Tibial nerve (tissue), 4 donors: Measurements from ENCODE around the gene DISP3. TPM values are rescaled to one million over a fixed set of nuclear protein-coding genes. Genes with fewer than 3 reads are reported as not detected.

Experiments
- DNase-seq, 2 donors: peaks; one replicate each; pipeline ENCODE4 v3.0.0-alpha.2; 2019; ENCODE audit warnings: low spot score in 2 of 2
- H3K27ac ChIP-seq, 4 donors: fragments of 200-600 bp; sonication (generic) in 3 of 4; one replicate each; pipeline ENCODE4 v1.5.1; 2017 to 2019; ENCODE audit warnings: mild to moderate bottlenecking in 1 of 4
- H3K27me3 ChIP-seq, 2 donors: fragments of 200-600 bp; sonication (generic) in 1 of 2; one replicate each; pipeline versions ENCODE4 v1.5.1 to v1.6.0; 2017 to 2019
- H3K36me3 ChIP-seq, 3 donors: fragments of 200-600 bp; sonication (generic); one replicate each; pipeline ENCODE4 v1.5.1; 2018 to 2019
- H3K4me1 ChIP-seq, 4 donors: fragments of 200-600 bp; sonication (generic) in 3 of 4; one replicate each; pipeline ENCODE4 v1.5.1; 2017 to 2019
- H3K4me3 ChIP-seq, 4 donors: fragments of 200-600 bp; sonication (generic) in 3 of 4; one replicate each; pipeline ENCODE4 v1.5.1; 2017 to 2019; ENCODE audit warnings: mild to moderate bottlenecking in 1 of 4, moderate library complexity in 1 of 4
- H3K9me3 ChIP-seq, 4 donors: fragments of 200-600 bp; sonication (generic) in 3 of 4; one replicate each; pipeline ENCODE4 v1.5.1; 2017 to 2019
- CTCF ChIP-seq, 5 experiments: fragments of 200-600 bp in 3 of 5; fragments of 450-650 bp in 2 of 5; sonication (generic) in 3 of 5; IDR thresholded peaks; one replicate each; pipeline ENCODE4 v1.5.1; 2016 to 2019; ENCODE audit warnings: antibody characterized with exemption in 5 of 5, mild to moderate bottlenecking in 3 of 5, moderate library complexity in 2 of 5
- EP300 ChIP-seq, 2 donors: sonication (generic); formaldehyde crosslinking; IDR thresholded peaks; one replicate each; pipeline ENCODE4 v1.6.1; 2017; ENCODE audit warnings: antibody characterized with exemption in 2 of 2, mild to moderate bottlenecking in 1 of 2
- POLR2A ChIP-seq, 2 donors: fragments of 450-650 bp; IDR thresholded peaks; one replicate each; pipeline ENCODE4 v1.6.1; 2017; ENCODE audit warnings: antibody characterized with exemption in 2 of 2, mild to moderate bottlenecking in 2 of 2, moderate library complexity in 2 of 2
- WGBS, 2 donors: methylation state at CpG; one replicate each; pipeline ENCODE4 v1.1.5; 2018; 5-methylcytosine and 5-hydroxymethylcytosine counted together
- total RNA-seq, 4 donors: library from RNA; depleted of rRNA; stranded (reverse); fragments of >200 nt; gene quantifications; one replicate each; pipeline ENCODE4 v1.1.0, GENCODE V29; 2016

DISP3 gene
- total RNA-seq, 4 donors from 2014 or later, result 0.59 TPM; not detected in 3

- 68 to 74% methylated on average over 11 of the region's 11 CpGs for WGBS, 2 donors
- Histone ChIP-seq H3K27ac (no peak overlapping the region), H3K36me3 (no peaks in the 10 kb centered on the region), H3K27me3 (peaks cover 0 to 50% of the 10 kb centered on the region in 2 donors), H3K4me1 (no peaks in the 10 kb centered on the region), H3K4me3 (no peak overlapping the region), H3K9me3 (no peaks in the 10 kb centered on the region)
- no peak for DNase-seq
- no peak for TF ChIP-seq EP300 (IDR thresholded peaks at IDR 0.05)
- no peak for TF ChIP-seq CTCF (IDR thresholded peaks at IDR 0.05)
- no peak for TF ChIP-seq POLR2A (IDR thresholded peaks at IDR 0.05)
Measured at GRCh38 chr1:11449100-11449403, 29.9 kb upstream of the DISP3 start.

GRCh38 chr1:11450310-11450709 lies 28.6 kb upstream of the DISP3 start:
- DNase-seq, result no peak
- peaks cover 0 to 55% of the 10 kb centered on the region in 2 donors for H3K27me3 ChIP-seq
- H3K27ac ChIP-seq, result no peak overlapping the region
- no peaks in the 10 kb centered on the region for H3K4me1 ChIP-seq
- no peaks in the 10 kb centered on the region for H3K36me3 ChIP-seq
- no peak overlapping the region for H3K4me3 ChIP-seq
- no peaks in the 10 kb centered on the region for H3K9me3 ChIP-seq
- 89 to 92% methylated on average over 5 of the region's 5 CpGs for WGBS, 2 donors
- TF ChIP-seq CTCF (IDR thresholded peaks at IDR 0.05), result no peak

GRCh38 chr1:11453742-11454491 lies 25.0 kb upstream of the DISP3 start:
- Histone ChIP-seq H3K27ac (no peak overlapping the region), H3K4me3 (no peak overlapping the region), H3K4me1 (peaks cover 0 to 5% (median 0%) of the 10 kb centered on the region in 4 donors), H3K36me3 (no peaks in the 10 kb centered on the region), H3K27me3 (peaks cover 0 to 51% of the 10 kb centered on the region in 2 donors), H3K9me3 (no peaks in the 10 kb centered on the region)
- no peak for TF ChIP-seq EP300 (IDR thresholded peaks at IDR 0.05)
- no peak for TF ChIP-seq POLR2A (IDR thresholded peaks at IDR 0.05)
- no peak for TF ChIP-seq CTCF (IDR thresholded peaks at IDR 0.05)
- DNase-seq, result no peak
- 45 to 48% methylated on average over 27 of the region's 27 CpGs for WGBS, 2 donors

- Histone ChIP-seq H3K27me3 (peaks cover 0 to 52% of the 10 kb centered on the region in 2 donors), H3K4me1 (peaks cover 0 to 10% (median 0%) of the 10 kb centered on the region in 4 donors), H3K27ac (no peak overlapping the region), H3K9me3 (no peaks in the 10 kb centered on the region), H3K36me3 (no peaks in the 10 kb centered on the region), H3K4me3 (no peak overlapping the region)
- DNase-seq, result no peak
- WGBS, 2 donors, result 43 to 44% methylated on average over 11 of the region's 11 CpGs
- TF ChIP-seq EP300 (IDR thresholded peaks at IDR 0.05), result no peak
- TF ChIP-seq CTCF (IDR thresholded peaks at IDR 0.05), result no peak
- no peak for TF ChIP-seq POLR2A (IDR thresholded peaks at IDR 0.05)
Measured at GRCh38 chr1:11455967-11456570, 22.9 kb upstream of the DISP3 start.

- Histone ChIP-seq H3K36me3 (no peaks in the 10 kb centered on the region), H3K4me3 (no peak overlapping the region), H3K4me1 (peaks cover 0 to 10% (median 0%) of the 10 kb centered on the region in 4 donors), H3K9me3 (no peaks in the 10 kb centered on the region), H3K27ac (no peak overlapping the region), H3K27me3 (peaks cover 0 to 54% of the 10 kb centered on the region in 2 donors)
- TF ChIP-seq POLR2A (IDR thresholded peaks at IDR 0.05) (no peak), EP300 (IDR thresholded peaks at IDR 0.05) (no peak), CTCF (IDR thresholded peaks at IDR 0.05) (no peak)
- 81 to 84% methylated on average over 4 of the region's 4 CpGs for WGBS, 2 donors
- DNase-seq, result no peak
Measured at GRCh38 chr1:11456965-11457364, 22.0 kb upstream of the DISP3 start.
